GM19397 (cell line): ENCODE results near the gene GNG8.

Experiments
- ATAC-seq: cut with Tn5 transposase; IDR thresholded peaks from one replicate; pipeline ENCODE4 v1.9.1; 2021; ENCODE audit warnings: mild to moderate bottlenecking, moderate library complexity; ENCODE audit not compliant: unreplicated experiment

Gene GNG8

DNA sequence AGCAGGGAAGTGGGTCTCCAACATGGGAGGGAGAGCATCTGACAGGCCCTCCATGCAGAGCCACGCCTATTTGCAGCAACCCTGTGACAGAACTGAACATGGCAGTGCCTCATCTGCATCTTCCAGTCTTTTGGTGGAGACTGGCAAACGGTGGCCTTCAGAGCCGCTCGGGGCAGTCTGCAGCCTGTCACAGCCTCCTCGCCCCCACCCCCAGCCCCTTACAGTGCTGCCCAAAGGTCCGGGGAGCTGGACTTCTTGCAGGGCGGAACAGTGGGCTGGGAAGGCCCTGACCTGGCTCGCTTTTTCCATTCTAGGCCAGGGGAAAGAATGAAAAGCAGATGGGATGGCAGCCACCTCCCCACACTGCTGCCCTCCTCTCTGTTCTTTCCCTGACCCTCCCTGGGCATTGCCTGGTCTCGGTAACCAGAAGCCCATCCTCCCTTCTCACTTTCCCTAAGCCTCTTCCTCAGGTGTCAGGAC is 32.2 kb downstream of the GNG8 start:
- no peak for ATAC-seq

- no peak for ATAC-seq
Measured at GRCh38 chr19:46603195-46603637, 32.8 kb downstream of the GNG8 start.

- no peak for ATAC-seq
Measured at GRCh38 chr19:46602392-46603194, 33.4 kb downstream of the GNG8 start.

- no peak for ATAC-seq
Measured at GRCh38 chr19:46601318-46602224, 34.4 kb downstream of the GNG8 start, which contains the start of gene CALM3. Gene CALM3, plus strand, starts transcription at chr19:46601330. Its CDS starts 105 bp downstream, at chr19:46601435.

DNA sequence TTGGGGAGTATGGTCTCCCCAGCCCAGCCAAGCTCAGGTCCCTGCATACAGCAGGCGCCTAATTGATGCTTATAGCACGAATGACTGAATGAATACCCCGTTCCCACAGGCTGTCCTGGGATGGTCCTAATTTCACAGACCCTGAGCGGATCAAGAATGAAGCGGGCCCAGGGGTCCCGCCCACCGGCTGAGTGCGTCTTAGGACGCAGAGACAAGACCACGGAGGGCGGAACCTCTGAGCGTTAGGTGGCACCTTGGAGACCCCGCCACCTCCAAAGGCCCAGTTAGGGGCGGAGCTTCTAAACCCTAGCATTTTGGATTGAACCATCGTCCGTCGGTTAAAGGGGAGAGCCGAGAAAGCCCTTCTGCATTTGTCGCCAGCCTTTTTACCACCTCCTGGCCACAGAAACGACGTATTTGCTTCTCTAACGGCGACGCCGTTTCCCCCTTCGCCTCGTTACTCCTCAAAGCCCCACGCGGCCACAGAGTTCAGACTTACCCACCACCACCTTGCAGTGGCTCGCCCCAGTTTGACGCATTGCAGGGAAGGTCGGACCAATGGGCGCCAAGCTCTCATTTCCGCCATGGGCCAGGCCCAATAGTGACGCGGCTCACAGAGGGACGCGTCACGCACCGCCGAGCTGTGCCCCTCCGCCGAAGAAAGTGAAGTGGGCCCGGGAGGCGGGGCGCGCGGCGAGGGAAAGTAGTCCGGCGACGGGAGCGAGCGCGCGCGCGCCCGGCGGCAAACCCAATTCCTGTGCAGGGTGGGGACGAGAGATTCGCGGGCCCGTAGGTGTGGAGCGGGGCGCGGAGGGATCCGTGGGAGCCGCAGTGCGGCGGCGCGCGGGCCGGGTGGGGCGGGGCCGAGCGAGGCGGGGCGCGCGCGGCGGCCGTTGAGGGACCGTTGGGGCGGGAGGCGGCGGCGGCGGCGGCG is 35.4 kb downstream of the GNG8 start:
- ATAC-seq = peak; percentile 78

GRCh38 chr19:46599716-46600373 is 36.2 kb downstream of the GNG8 start:
- no peak for ATAC-seq

DNA sequence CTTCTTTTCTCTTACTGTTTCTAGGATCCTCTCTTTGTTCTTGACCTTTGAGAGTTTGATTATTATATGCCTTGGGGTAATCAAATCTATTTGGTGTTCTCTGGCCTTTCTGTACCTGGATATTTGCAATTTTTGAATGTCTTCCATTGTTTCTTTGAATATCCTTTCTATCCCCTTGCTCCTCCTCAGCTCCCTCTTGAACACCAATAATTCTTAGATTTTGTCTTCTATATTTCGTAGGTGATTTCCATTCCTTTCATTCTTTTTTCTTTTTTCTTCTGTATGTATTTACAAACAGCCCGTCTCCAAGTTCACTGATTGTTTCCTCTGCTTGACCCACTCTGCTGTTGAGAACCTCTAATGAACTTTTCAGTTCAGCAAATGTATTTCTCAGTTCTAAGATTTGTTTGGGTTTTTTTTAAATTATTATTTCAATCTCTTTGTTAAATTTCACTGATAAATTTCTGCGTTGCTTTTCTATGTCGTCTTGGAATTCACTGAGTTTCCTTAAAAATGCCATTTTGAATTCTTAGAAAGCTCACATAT is 37.6 kb downstream of the GNG8 start:
- no peak for ATAC-seq

GRCh38 chr19:46596008-46596407 is 40.0 kb downstream of the GNG8 start:
- no peak for ATAC-seq

- no peak for ATAC-seq
Measured at GRCh38 chr19:46591870-46592269, 44.1 kb downstream of the GNG8 start.

DNA sequence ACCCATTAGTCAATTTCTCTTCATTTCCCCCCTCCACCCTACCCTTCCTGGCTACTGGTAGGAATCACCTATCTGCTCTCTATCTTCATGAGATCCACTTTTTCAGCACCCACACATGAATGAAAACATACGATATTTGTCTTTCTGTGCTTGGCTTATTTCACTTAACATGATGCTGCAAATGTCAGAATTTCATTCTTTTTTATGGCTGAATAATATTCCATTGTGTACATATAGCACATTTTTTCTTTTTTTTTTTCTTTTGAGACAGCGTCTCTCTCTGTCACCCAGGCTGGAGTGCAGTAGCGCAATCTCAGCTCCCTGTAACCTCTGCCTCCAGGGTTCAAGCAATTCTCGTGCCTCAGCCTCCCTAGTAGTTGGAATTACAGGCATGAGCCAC is 44.7 kb downstream of the GNG8 start:
- no peak for ATAC-seq

GRCh38 chr19:46587861-46588260 is 48.1 kb downstream of the GNG8 start:
- ATAC-seq = no peak

GRCh38 chr19:46586294-46586693 is 49.7 kb downstream of the GNG8 start:
- no peak for ATAC-seq

GRCh38 chr19:46585539-46585938 is 50.5 kb downstream of the GNG8 start:
- ATAC-seq = no peak
